ENCODE data around the gene BRCA2.
A peak's percentile ranks its signal among the peaks of the same experiment; 100 is the strongest.

The BRCA2 gene

GRCh38 chr13:32309312-32310133, 5.8 kb upstream of the BRCA2 start:
- peak; percentile 5 to 8 for DNase-seq (ENCODE audit: low read depth in 2 of 2)
- H3K4me3 ChIP-seq (replicated peaks in 1 of 2; ENCODE audit: low read depth in 2 of 2, low read length in 2 of 2), result no peak overlapping the region
- TF ChIP-seq, protein P1, sequence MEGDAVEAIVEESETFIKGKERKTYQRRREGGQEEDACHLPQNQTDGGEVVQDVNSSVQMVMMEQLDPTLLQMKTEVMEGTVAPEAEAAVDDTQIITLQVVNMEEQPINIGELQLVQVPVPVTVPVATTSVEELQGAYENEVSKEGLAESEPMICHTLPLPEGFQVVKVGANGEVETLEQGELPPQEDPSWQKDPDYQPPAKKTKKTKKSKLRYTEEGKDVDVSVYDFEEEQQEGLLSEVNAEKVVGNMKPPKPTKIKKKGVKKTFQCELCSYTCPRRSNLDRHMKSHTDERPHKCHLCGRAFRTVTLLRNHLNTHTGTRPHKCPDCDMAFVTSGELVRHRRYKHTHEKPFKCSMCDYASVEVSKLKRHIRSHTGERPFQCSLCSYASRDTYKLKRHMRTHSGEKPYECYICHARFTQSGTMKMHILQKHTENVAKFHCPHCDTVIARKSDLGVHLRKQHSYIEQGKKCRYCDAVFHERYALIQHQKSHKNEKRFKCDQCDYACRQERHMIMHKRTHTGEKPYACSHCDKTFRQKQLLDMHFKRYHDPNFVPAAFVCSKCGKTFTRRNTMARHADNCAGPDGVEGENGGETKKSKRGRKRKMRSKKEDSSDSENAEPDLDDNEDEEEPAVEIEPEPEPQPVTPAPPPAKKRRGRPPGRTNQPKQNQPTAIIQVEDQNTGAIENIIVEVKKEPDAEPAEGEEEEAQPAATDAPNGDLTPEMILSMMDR (IDR thresholded peaks at IDR 0.05; ENCODE audit: low read depth, low read length), result no peak

DNA sequence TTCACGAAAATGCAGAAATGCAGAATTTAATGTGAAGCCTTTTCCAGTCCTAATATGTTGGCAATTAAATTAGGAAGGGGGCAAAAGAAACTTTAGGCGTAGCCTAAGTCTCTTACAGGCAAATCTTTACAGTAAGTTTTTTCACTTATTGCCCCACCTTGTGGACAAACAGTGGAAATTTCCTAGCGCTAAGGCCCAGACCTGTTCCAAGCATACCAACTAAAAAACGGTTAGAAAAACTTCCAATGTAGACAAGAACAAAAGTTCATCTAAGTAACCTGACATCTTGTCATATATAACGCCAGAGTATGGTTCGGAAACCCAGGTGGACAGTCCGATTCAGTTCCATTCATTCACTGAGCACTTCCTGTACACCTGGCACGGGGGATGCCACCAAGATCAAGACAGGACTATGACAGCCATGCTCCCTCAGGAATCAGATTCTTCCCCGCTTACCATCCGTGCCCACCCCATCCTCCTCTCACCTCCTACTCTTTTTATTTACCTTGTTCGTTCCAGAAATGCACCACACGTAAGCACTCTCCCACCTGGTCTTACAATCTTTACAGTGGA, 5.1 kb upstream of the BRCA2 start:
- TF ChIP-seq, protein P1 (IDR thresholded peaks at IDR 0.05; ENCODE audit: low read depth, low read length), result peak; percentile 71

DNA sequence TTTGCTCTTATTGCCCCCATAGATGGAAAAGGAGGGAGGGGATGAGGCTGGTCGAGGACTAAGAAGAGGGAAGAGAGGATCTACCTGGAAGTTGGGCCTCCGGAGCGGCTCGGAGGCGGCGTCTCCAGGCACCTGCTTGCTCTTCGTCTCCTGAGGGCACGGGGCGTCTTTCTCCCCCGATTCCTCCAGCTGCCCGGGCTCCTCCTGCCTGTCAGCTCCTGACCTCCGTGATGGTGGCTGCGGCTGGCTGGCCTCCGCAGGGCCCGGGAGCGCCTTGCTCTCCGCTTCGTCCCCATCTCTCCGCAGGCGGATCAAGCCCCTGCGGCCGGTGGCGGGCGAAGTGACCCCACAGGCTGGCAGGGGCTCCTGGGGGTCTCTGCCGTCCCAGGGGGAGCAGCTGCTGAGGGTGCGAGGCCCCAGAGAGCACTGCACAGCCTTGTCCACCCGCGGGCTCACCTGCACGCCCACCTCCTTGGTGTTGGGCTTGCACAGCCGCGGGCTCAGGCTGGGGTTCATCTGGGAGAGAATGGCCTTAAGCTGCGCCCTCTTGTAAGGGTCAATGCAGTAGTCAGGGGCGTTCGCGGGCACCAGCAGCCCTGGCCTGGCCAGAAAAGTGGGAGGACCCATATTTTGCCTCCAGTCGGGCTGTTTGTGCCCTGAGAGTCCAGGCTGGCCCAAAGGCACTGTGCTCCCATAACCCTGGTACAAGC, 4.0 kb upstream of the BRCA2 start:
- TF ChIP-seq, protein P1 (IDR thresholded peaks at IDR 0.05; ENCODE audit: low read depth, low read length), result no peak
- H3K4me3 ChIP-seq (replicated peaks in 1 of 2; ENCODE audit: low read depth in 2 of 2, low read length in 2 of 2), result no peak overlapping the region
- DNase-seq (ENCODE audit: low read depth in 2 of 2), result no peak

More for the DNA sequence above, 5.1 kb upstream of the BRCA2 start:
- DNase-seq (ENCODE audit: low read depth in 2 of 2), result peak; percentile 82
- no peak overlapping the region for H3K4me3 ChIP-seq (replicated peaks in 1 of 2; ENCODE audit: low read depth in 2 of 2, low read length in 2 of 2)

DNA sequence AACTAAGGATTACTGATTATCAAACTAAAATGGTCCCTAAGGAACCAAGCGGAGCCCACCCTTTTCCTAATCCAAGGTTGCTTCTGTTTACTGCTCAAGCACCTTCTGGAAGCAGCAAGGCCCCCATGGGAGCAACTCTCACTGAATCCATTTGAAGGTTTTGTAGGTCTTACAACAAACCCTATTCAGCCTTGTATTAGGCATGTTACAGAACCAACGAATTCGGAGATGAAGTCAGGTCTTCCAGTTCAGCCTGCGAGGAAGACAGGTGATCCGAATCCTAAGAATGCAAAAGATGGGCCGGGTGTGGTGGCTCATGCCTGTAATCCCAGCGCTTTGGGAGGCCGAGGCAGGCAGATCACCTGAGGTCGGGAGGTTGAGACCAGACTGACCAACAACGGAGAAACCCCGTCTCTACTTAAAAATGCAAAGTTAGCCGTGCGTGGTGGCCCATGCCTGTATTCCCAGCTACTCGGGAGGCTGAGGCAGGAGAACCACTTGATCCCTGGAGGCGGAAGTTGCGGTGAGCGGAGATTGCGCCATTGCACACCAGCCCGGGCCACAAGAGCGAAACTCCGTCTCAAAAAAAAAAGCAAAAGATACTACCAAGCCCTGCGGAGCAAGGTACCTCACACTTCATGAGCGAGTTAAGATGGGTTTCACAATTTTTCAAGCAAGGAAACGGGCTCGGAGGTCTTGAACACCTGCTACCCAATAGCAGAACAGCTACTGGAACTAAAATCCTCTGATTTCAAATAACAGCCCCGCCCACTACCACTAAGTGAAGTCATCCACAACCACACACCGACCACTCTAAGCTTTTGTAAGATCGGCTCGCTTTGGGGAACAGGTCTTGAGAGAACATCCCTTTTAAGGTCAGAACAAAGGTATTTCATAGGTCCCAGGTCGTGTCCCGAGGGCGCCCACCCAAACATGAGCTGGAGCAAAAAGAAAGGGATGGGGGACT, 754 bp upstream of the BRCA2 start:
- TF ChIP-seq, protein P1 (IDR thresholded peaks at IDR 0.05; ENCODE audit: low read depth, low read length), result no peak
- DNase-seq (ENCODE audit: low read depth in 2 of 2), result peak; percentile 57 to 68
- peak overlapping the region; percentile 90 to 94 for H3K4me3 ChIP-seq (replicated peaks in 1 of 2; ENCODE audit: low read depth in 2 of 2, low read length in 2 of 2)

DNA sequence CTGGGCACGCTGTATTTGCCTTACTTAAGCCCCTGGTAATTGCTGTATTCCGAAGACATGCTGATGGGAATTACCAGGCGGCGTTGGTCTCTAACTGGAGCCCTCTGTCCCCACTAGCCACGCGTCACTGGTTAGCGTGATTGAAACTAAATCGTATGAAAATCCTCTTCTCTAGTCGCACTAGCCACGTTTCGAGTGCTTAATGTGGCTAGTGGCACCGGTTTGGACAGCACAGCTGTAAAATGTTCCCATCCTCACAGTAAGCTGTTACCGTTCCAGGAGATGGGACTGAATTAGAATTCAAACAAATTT, 676 bp downstream of the BRCA2 start:
- H3K4me3 ChIP-seq (replicated peaks in 1 of 2; ENCODE audit: low read depth in 2 of 2, low read length in 2 of 2), result peak overlapping the region; percentile 90 to 94
- DNase-seq (ENCODE audit: low read depth in 2 of 2), result no peak
- TF ChIP-seq, protein P1 (IDR thresholded peaks at IDR 0.05; ENCODE audit: low read depth, low read length), result no peak

GRCh38 chr13:32316501-32316900, 1.2 kb downstream of the BRCA2 start:
- TF ChIP-seq, protein P1 (IDR thresholded peaks at IDR 0.05; ENCODE audit: low read depth, low read length), result no peak
- no peak for DNase-seq (ENCODE audit: low read depth in 2 of 2)
- peak overlapping the region; percentile 90 to 94 for H3K4me3 ChIP-seq (replicated peaks in 1 of 2; ENCODE audit: low read depth in 2 of 2, low read length in 2 of 2)
